ENCODE measurements around the gene STPG1.
A peak's percentile ranks its signal among the peaks of the same experiment; 100 is the strongest.
"Not testable (repeated sequence)": the region's sequence is repeated elsewhere in the genome, so short reads cannot be mapped to it uniquely, and the experiment has no call there.

STPG1 gene, protein sequence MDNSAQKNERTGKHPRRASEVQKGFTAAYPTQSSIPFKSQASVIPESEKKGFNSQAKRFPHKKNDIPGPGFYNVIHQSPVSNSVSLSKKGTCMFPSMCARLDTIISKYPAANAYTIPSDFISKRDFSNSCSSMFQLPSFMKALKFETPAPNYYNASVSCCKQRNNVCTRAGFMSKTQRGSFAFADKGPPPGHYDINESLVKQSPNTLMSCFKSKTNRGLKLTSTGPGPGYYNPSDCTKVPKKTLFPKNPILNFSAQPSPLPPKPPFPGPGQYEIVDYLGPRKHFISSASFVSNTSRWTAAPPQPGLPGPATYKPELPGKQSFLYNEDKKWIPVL

DNA sequence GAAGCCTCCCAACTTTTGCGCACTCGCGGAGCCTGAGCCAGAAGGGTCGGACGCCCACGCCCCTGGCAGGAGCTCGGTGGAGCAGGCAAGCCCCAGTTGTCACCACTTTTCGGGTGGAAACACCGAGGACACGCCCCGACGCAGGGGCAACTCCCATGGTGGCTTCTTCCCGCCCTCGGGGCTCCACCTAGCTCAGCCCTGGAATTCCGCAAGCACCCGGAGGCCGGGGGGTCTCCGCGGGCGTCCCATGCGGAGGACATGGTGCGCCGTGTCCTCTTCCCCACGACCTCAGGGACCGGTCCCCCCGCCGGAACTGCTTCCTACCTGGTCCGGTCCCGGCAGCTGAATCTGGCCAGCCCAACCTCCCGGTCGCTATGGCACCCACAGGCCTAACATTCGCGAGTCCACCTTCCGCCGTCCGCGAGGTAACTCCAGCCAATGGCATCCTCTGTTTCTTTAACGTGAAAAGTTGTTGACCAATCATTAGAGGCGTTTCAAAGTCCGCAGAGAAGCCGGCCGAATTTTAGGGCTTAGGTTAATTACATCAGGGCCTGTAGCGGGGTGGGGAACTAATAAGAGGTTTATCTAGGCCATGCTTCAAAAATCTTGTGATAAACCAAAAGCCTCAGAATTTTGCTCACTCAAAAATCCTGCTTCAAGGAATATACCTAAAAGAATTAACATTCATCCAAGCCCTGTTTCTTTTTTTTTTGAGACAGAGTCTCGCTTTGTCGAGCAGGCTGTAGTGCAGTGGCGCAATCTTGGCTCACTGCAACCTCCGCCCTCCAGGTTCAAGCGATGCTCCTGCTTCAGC is at the start of gene STPG1:
TSS of gene STPG1 (minus strand) at position 433 of the 814 bp plus-strand sequence. CDS start 12,394 bp downstream, outside the sequence.
- peak; percentile 50 for DNase-seq (ENCODE audit: low read depth)

DNA sequence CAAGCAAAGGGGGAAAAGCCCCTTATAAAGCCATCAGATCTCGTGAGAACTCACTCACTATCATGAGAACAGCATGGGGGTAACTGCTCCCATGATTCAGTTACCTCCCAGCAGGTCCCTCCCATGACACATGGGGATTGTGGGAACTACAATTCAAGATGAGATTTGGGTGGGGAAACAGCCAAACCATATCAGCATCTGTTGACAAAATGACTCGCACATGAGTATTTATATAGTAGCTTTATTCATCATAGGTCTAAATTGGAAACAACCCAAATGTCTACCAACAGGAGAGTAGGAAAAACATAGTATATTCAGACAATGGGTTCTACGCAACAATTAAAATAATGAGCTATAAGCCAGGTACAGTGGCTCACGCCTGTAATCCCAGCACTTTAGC is 48.5 kb upstream of the STPG1 start:
- not testable (repeated sequence) for DNase-seq (ENCODE audit: low read depth)

DNA sequence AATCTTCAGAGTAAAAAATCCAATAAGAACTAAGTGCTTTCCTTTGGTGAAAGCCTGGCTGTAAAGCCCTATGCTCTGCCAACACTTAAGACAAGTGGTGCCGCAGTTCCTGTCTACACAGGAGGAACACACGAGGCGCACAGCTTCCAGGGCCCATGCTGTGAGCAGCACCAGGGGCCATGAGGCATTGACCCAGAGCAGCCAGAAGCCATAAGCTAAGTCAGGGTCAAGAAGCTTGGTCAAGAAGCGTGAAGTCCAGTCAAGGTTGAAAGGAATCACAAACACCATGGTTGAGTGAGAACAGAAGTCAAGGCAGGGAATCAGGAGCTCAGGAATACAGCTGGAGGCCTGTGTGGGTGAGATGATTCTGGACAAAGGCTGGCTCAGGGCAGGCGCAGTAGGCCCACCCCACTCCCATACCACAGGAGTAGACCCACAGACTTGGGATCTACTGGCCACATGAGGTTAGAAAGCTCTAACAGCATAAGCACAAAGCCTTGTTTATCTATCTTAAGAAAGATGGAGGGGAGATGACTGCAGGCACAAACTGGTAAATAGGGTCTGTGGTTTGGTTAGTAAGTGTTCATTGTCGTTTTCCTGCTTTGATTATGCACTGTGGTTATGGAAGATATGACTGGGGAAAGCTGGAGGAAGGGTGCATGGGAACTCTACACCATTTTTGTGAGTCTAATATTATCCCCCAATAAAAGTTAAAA is 46.1 kb upstream of the STPG1 start:
- DNase-seq (ENCODE audit: low read depth), result no peak

DNA sequence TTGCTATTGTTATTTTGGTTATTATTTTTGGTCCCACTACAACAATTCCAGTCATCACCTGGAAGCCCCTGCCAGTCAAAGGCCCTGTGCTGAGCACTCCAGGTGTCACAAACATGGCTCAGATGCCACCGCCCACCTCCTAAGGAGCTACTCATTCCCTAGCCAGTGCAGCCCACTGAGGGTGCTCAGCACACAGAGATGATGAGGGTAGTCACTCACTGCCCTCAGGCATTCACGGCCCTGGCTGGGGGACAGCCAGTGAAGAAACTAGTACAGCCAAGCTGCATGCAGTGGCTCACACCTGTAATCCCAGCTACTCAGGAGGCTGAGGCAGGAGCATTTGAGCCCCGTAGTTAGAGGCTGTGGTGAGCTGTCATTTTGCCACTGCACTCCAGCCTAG is 44.3 kb upstream of the STPG1 start:
- DNase-seq (ENCODE audit: low read depth), result no peak

DNA sequence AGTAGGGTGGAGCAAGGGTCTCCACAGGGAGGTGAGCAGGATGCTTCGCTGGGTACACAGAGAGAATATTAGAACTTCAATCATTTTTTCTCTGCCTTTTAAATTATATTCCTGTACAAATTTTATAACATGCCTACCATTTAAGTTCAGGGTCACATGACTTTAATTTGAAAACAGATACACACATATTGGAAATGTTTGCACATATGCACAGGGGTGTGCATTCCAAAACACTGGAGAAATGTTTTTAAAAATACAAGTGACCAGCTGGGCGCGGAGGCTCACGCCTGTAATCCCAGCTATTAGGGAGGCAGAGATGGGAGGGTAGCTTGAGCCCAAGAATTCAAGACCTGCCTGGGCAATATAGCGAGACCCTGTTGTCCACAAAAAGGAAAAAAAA is 41.7 kb upstream of the STPG1 start:
- no peak for DNase-seq (ENCODE audit: low read depth)

DNA sequence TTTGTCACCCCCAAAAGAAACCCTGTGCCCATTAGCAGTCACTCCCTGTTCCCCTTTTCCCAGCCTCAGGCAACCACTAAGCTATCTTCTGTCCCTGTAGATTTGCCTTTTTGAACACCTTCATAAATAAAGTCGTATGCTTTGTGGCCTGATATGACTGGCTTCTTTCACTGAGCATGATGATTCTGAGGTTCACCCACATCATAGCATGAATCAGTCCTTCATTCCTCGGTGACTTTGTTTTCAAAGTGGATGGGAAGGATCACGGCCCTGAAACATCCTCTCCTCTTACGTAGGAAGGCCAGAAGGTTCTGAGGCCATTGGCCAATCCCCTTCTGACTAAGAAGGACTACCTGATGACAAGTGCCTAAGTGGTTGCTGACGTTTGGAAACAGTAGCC is 41.1 kb upstream of the STPG1 start:
- DNase-seq (ENCODE audit: low read depth), result no peak

DNA sequence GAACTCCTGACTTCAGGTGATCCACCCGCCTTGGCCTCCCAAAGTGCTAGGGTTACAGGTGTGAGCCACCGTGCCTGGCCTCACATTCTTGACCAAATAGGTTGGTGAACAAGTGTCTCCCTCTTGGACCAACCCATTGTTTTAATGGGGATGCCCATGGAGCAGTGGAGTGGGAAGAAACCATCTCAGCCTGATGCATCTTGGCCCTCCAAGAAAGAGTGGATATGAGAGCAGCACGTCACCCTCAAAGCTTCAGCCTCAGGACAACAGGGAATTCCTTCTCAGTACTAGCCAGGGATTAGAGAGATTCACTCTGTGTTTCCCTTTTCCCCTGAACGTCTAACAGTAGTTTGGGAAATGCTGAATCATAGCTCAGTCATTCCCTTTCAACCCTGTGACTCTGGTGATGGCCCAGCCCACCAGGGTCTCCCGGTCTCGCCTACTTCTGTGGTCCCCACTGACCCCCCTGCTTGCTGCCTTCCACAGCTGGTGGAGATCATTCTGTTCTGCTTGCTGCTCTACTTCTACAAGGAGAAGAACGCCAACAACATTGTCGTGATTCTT is 39.4 kb upstream of the STPG1 start:
- no peak for DNase-seq (ENCODE audit: low read depth)

DNA sequence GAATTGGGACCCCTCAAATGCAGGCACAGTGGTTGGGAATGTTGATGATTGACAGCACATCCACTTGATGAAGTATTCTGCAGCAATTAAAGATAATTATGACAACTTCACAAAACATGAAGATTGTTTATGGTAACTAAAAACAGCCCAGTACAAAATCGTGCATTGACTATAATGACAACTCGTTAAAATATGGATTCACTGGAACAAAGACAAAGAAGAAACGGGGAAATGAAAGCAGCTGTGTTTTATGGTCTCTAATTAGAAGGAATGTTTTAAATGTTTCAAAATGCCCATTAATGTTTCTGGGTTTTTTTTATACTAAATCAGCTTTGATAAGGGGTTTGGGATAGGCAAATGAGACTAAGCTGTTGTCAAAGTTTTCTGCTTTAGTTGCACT is 38.2 kb upstream of the STPG1 start:
- no peak for DNase-seq (ENCODE audit: low read depth)

DNA sequence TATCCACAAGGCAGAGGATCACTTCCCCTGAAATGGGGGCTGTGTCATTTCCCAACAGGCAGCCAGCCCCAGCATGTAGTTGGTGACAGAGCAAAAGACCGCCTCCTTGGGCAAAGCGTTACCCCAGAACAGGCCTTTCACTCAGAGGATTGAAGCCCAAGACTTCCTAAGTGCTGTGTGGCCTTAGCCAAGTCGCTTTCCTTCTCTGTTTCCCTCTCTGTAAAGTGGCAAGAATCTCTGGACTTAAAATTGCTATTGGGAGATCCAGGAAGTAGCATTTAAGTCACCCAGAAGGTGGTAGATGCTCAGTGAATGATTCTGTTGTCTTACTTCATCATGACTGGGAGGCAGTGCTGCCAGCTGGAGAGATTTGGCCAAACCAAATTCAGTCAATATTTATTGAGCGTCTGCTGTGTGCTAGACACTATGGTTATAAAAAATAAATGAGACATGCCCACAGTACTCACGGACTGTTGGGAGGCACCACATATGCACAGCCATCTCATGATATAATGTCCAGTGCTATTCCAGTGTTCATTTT is 37.3 kb upstream of the STPG1 start:
- no peak for DNase-seq (ENCODE audit: low read depth)

DNA sequence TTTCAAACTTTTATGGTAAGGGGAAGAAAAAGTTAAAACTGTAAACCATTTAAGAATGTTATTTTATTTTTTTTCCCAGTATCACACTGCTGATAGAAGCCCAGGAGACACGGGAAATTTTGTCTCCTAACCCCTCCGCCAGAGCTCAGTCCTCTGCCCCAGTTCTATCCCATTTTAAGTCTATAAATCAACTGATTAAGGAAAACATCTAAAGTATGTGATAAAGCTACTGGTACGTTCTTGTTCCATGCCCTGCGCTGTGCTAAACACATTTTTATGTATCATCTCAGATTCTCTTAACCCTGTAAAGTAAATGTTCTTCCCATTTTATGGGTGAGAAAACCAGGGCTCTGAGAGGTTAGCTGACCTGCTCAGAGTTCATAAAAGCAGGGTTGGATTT is 36.7 kb upstream of the STPG1 start:
- no peak for DNase-seq (ENCODE audit: low read depth)

DNA sequence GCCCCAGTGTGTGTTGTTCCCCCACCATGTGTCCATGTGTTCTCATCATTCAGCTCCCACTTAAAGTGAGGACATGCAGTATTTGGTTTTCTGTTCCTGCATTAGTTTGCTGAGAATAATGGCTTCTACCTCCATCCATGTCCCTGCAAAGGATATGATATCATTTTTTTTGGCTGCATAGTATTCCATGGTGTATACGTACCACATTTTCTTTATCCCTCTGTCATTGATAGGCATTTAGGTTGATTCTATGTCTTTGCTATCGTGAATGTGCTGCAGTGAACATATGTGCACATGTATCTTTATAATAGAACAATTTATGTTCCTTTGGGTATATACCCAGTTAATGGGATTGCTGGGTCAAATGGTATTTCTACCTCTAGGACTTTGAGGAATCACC is 32.9 kb upstream of the STPG1 start:
- not testable (repeated sequence) for DNase-seq (ENCODE audit: low read depth)

DNA sequence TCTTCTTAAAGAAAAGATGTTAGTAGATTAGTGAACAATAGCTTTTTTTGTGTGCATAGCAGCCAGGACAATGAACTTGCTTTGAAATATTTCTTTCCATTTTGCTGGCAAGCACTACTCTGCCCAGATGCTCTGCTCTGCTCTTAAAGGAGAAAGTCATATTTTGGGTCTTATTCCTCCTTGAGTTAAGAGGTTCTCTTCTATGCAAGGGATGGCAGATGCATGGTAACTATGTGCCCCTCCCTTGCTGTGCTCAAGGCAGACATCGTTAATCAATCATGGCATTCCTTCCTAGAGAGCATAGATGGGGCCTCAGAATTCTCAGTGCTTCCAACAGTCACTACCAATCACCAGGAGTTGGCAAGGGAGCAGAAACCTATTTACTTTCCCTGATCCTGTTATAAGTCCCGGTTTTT is 29.7 kb upstream of the STPG1 start:
- DNase-seq (ENCODE audit: low read depth), result no peak

DNA sequence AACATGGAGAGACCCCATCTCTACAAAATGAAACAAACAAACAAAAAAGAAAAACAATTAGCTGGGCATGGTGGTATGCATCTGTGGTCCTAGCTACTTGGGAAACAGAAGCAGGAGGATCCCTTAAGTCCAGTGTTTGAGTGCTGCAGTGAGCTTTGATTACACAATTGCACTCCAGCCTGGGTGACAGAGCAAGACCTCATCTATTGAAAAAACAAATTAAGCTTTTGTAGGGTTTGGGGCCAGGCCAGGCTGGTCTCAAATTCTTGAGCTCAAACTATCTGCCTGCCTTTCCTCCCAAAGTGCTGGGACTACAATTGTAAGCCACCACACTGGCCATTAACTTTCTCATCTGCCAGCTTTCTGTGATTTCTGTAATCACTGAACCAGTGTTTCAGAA is 29.2 kb upstream of the STPG1 start:
- no peak for DNase-seq (ENCODE audit: low read depth)

DNA sequence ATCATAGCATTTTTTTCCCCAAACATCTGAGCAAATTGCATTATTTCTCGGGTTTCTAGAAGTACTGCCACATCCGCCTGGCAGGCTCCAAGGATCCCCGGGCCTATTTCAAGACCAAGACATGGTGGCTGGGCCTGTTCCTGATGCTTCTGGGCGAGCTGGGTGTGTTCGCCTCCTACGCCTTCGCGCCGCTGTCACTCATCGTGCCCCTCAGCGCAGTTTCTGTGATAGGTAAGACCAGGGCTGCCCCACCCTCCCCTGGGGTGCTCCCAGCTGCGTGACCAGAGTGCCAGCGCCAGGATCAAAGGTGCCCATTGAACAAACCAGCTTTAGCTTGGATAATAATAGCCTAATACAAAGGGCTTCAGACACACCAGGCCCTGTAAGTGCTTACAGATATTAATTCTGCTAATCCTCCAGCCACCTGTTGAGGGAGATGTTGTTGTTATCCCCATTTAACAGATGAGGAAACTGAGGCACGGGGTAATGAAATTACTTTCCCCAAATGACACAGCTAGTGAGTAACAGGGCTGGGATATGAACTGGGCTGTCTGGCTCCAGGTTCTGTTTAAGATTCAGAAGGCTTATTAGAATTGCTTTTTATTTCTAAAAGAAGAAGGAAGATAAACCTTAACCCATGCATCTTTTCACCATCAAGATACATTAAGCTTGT is 28.6 kb upstream of the STPG1 start:
- no peak for DNase-seq (ENCODE audit: low read depth)

DNA sequence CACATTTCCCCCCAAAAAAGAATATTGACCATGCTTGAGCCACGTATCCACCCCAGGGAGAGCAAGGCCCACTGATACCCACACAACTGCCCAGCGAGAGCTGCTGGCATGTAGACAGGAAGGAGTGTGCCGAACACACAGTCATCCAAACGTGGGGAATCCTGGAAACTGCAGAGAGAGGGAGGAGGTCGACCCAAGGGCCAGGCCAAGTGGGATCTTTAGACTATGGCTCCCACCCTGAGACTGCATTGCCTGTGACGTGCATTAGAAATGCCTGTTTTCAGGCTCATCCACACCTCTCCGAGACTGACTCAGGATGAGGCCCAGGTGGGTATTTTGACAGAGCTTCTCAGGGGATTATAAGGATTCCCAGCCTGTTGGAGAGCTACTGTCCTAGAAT is 27.9 kb upstream of the STPG1 start:
- DNase-seq (ENCODE audit: low read depth), result no peak

DNA sequence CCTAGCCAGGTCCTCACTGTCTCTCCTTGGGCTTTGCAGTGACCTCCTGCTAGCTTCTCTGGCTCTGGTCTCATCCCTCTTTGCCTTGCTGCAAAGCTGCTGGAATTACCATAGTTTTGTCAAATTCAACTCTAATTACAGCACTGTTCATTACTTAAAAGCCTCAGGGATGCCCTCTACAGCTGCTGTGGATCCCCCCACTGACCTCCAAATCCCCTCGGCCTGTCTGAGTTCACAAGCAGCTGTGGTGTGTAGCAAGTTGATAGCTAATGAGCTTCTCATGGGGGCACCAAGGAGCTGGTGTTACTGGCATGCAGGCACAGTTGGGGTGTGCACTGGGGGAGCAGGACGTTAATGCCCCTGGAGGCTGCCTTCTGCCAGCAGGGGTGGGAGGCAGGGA is 26.9 kb upstream of the STPG1 start:
- no peak for DNase-seq (ENCODE audit: low read depth)

DNA sequence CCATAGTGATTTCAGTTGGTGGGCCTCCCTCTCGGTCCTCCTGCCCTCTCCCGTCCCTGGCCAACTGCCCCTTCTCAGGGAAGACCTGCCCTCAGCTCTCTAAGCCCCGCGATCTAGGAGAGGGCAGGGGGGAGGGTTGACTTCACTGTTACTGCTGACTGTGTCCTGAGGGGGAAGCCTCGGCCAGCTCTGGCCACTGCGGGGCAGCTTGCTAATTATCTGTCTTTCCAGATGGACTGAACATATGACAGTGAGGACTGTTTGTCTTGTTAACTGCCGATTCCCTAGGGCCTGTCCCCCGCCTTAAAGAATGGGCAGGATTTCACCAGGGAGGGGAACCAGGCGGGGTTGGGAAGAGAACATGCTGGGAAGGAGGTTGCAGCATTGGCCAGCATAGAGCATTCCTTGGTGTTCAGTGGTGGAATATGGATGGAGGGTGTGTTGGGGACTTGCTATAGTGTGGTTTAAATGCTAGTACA is 24.9 kb upstream of the STPG1 start:
- no peak for DNase-seq (ENCODE audit: low read depth)

DNA sequence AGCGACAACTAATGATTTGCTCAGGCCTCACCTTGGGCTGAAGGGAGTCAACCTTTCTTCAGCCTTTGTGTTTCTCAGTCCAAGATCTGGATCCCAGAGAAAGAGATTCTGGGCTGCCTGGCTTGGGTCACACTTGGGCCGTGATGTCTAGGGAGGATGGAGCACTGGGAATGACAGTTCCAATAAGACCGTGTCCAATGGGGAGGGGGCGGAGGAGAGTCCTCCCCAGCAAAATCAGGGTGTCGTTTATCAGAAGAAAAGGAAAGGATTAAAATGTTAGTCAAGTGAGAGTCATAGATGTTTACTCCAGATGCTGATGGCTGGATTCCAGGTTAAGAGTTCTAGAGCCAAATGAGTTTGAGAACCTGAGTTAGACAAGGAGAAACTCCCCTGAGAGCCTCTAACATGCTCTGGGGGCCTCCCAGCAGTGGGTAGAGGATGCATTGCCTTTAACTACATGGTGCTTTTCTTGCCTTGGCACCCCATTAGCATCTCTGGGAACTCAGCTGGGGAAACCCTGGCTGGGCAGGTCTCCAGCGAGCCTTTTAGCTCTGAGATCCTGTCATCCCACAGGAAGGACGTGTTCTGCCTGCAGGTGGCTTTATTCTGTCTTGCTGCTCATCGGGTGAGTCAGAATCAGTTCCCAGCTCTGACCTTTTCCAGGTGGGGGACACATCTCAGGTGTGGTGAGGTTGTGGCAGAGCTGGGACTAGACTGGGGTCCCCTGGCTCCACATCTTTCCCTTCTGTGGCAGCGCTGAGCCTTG is 24.2 kb upstream of the STPG1 start:
- DNase-seq (ENCODE audit: low read depth), result no peak

DNA sequence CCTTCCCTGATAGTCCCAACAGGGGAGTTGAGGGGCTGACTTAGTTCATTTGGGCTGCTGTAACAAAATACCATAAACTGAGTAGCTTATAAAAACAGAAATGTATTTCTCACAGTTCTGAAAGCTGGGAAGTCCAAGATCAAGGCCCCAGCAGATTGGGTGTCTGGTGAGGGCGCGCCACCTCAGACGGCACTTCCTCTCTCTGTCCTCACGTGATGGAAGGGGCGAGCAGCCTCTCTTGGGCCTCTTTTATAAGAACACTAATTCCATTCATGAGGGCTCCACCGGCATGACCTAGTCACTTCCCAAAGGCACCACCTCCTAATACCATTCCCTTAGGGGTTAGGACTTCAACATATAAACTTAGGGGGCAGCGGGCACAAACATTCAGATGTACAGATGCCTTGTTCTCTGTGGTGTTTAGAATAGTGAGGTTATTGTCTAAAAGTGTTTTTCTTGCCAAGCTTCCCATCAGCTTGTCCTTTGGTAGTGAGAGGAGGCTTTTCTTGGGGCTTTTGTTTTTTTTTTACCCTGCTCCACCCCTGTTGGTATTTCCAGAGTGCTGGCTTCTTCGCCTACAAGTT is 22.3 kb upstream of the STPG1 start:
- DNase-seq (ENCODE audit: low read depth), result no peak

DNA sequence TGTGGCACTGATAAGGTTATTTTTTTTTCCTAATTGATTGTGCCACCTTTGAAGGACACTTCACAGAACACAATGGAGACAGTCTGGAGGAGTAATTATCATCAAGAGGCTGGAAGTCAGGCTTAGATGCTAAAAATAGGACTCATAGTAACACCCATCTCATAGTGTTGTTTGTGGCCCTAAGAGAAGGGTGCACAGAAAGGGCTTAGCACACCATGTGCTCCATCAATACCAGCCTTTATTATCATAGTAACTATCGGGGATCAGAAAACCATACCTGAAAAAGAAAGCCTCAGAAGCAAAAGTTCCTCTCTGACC is 13.9 kb upstream of the STPG1 start:
- no peak for DNase-seq (ENCODE audit: low read depth)
